GM10266 (cell line): ENCODE data around the gene CARD11.

Source experiments
- DNase-seq: peaks from one replicate; pipeline ENCODE4 v3.0.0; 2012; ENCODE audit errors: extremely low spot score
- CTCF ChIP-seq: IDR thresholded peaks from 2 replicates; pipeline ENCODE4 v1.5.1; 2012; ENCODE audit warnings: mild to moderate bottlenecking, low read depth; ENCODE audit not compliant: control insufficient read depth, insufficient read depth; ENCODE audit errors: missing control alignments

The CARD11 gene

GRCh38 chr7:2979201-2979631, 64.5 kb downstream of the CARD11 start:
- peak; percentile 56 for TF ChIP-seq CTCF
- peak; percentile 35 for DNase-seq

GRCh38 chr7:2978408-2978807, 65.3 kb downstream of the CARD11 start:
- no peak for TF ChIP-seq CTCF
- DNase-seq: peak; percentile 79

DNA sequence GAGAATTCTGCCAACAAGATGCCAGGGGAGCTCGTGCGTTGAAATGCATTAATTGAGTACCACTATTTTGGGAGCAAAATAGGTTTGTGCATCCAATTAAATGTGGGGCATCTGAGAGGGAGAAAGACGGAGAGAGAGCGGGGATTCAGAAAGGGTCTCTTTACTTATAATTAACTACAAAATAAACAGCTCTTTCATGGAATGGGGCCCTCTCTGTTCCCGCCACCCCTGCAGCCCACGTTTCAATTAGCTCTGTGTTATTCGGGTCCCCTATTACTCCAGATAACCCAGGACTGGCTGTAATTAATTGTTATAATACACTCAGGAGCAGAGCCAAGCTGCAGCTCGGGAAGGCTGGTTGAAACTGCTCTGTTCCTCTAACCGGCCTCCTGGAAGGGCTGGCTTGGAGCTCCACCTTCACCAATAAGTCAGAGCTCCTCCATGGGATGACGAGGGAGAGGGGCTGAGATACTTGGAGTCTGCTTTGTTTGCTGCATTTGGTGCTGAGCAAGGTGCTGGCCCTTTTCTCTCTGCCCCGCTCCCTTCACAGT, 67.8 kb downstream of the CARD11 start:
- no peak for DNase-seq

DNA sequence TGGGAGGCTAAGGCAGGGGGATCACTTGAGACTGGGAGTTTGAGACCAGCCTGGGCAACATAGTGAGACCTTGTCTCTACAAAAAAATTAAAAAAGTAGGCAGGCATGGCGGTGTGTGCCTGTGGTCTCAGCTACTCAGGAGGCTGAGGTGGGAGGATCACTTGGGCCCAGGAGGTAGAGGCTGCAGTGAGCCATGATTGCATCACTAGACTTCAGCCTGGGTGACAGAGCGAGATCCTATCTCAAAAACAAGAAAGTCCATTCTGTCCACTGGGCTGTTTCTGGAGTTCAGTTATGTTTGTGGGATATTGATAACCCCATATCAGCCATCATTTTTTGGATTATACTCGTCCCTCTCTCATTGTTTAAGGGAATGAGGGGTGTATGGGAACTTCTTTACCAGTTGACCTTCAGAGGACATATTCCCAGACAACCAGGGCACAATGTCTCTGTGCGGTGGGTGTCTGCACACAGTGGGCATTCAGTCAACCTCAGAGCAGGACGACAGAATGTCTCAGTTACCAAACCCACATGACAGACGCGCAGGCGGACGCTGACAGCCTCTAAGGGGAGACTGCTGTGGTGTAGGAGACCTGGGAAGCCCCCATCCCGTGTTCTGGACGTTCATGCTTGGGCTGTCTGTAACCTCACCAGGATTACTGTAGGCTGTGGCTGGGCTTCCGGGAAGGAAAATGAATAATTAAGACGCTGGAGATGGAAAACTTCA, 69.4 kb downstream of the CARD11 start:
- DNase-seq: no peak
- no peak for TF ChIP-seq CTCF

More for the DNA sequence above, 67.8 kb downstream of the CARD11 start:
- no peak for TF ChIP-seq CTCF

- DNase-seq: no peak
- no peak for TF ChIP-seq CTCF
These were observed 70.9 kb downstream of the CARD11 start for GRCh38 chr7:2972835-2973161.

- no peak for TF ChIP-seq CTCF
- DNase-seq: peak; percentile 32
These were observed 71.5 kb downstream of the CARD11 start for GRCh38 chr7:2971914-2972834.
